HEK293 (cell line): ENCODE data around the gene WNK4.

Source experiments
- BCL11A ChIP-seq: fragments of 450-650 bp; formaldehyde crosslinking; IDR thresholded peaks from 2 replicates; pipeline ENCODE4 v1.5.1; 2016; ENCODE audit warnings: low read depth, missing biosample characterization, missing genetic modification characterization
- EGR2 ChIP-seq: fragments of 450-650 bp; formaldehyde crosslinking; IDR thresholded peaks from 2 replicates; pipeline ENCODE4 v1.5.1; 2016; ENCODE audit warnings: low read depth, missing biosample characterization, missing genetic modification characterization
- GFI1B ChIP-seq: fragments of 450-650 bp; formaldehyde crosslinking; IDR thresholded peaks from 2 replicates; pipeline ENCODE4 v1.5.1; 2016; ENCODE audit warnings: missing biosample characterization, missing genetic modification characterization
- HOXC10 ChIP-seq: sonication (generic); formaldehyde crosslinking; IDR thresholded peaks from 2 replicates; pipeline ENCODE4 v1.8.1; 2023; ENCODE audit warnings: mild to moderate bottlenecking, missing genetic modification reagents
- MZF1 ChIP-seq: fragments of 450-650 bp; formaldehyde crosslinking; IDR thresholded peaks from 2 replicates; pipeline ENCODE4 v1.5.1; 2017; ENCODE audit warnings: missing biosample characterization, missing genetic modification characterization, borderline replicate concordance
- WT1 ChIP-seq: fragments of 450-650 bp; formaldehyde crosslinking; IDR thresholded peaks from 2 replicates; pipeline ENCODE4 v1.5.1; 2016; ENCODE audit warnings: missing biosample characterization, missing genetic modification characterization
- ZBTB17 ChIP-seq: fragments of 450-650 bp; formaldehyde crosslinking; IDR thresholded peaks from 2 replicates; pipeline ENCODE4 v1.5.1; 2016; ENCODE audit warnings: missing biosample characterization, missing genetic modification characterization
- ZBTB8A ChIP-seq: fragments of 450-650 bp; formaldehyde crosslinking; IDR thresholded peaks from 2 replicates; pipeline ENCODE4 v1.5.1; 2016; ENCODE audit warnings: missing biosample characterization, missing genetic modification characterization
- ZFP37 ChIP-seq: fragments of 450-650 bp; formaldehyde crosslinking; IDR thresholded peaks from 2 replicates; pipeline ENCODE4 v1.5.1; 2016; ENCODE audit warnings: missing biosample characterization, missing genetic modification characterization
- ZNF112 ChIP-seq: fragments of 450-650 bp; formaldehyde crosslinking; IDR thresholded peaks from 2 replicates; pipeline ENCODE4 v1.5.0; 2017; ENCODE audit warnings: missing biosample characterization, missing genetic modification characterization
- ZNF121 ChIP-seq: fragments of 450-650 bp; formaldehyde crosslinking; IDR thresholded peaks from 2 replicates; pipeline ENCODE4 v1.5.1; 2016; ENCODE audit warnings: missing biosample characterization, missing genetic modification characterization
- ZNF23 ChIP-seq: fragments of 450-650 bp; formaldehyde crosslinking; IDR thresholded peaks from 2 replicates; pipeline ENCODE4 v1.5.1; 2016; ENCODE audit warnings: missing biosample characterization, missing genetic modification characterization, borderline replicate concordance
- ZNF311 ChIP-seq: fragments of 450-650 bp; formaldehyde crosslinking; IDR thresholded peaks from 2 replicates; pipeline ENCODE4 v1.5.1; 2017; ENCODE audit warnings: missing biosample characterization, missing genetic modification characterization, borderline replicate concordance
- ZNF341 ChIP-seq: fragments of 450-650 bp; formaldehyde crosslinking; IDR thresholded peaks from 2 replicates; pipeline ENCODE4; 2016; ENCODE audit warnings: low read depth, missing biosample characterization, missing genetic modification characterization
- ZNF48 ChIP-seq: fragments of 450-650 bp; formaldehyde crosslinking; IDR thresholded peaks from 2 replicates; pipeline ENCODE4 v1.5.1; 2016; ENCODE audit warnings: missing biosample characterization, missing genetic modification characterization
- ZNF510 ChIP-seq: fragments of 450-650 bp; formaldehyde crosslinking; IDR thresholded peaks from 2 replicates; pipeline ENCODE4 v1.5.1; 2018; ENCODE audit warnings: mild to moderate bottlenecking, missing genetic modification characterization, missing biosample characterization; ENCODE audit not compliant: insufficient replicate concordance
- ZNF626 ChIP-seq: fragments of 450-650 bp; sonication (Bioruptor Pico); formaldehyde crosslinking; IDR thresholded peaks from 2 replicates; pipeline ENCODE4 v1.5.1; 2018; ENCODE audit warnings: missing biosample characterization, missing genetic modification characterization, inconsistent platforms
- ZNF843 ChIP-seq: fragments of 450-650 bp; formaldehyde crosslinking; IDR thresholded peaks from 2 replicates; pipeline ENCODE4 v1.5.1; 2016; ENCODE audit warnings: missing biosample characterization, missing genetic modification characterization
- ZXDB ChIP-seq: fragments of 450-650 bp; formaldehyde crosslinking; IDR thresholded peaks from 2 replicates; pipeline ENCODE4 v1.5.1; 2016; ENCODE audit warnings: missing biosample characterization, missing genetic modification characterization
- TF ChIP-seq, protein P1 (sequence below): IDR thresholded peaks from 2 replicates; pipeline ENCODE4 v1.6.1; 2011; ENCODE audit warnings: mild to moderate bottlenecking, low read depth, low read length, borderline replicate concordance
- TF ChIP-seq, protein P2 (sequence below): fragments of 450-650 bp; formaldehyde crosslinking; optimal IDR thresholded peaks from 2 replicates; pipeline ENCODE3; 2016; ENCODE audit warnings: missing biosample characterization, mild to moderate bottlenecking, missing genetic modification characterization
- TF ChIP-seq, protein P3 (sequence below): fragments of 450-650 bp; formaldehyde crosslinking; IDR thresholded peaks from 2 replicates; pipeline ENCODE4 v1.5.1; 2016; ENCODE audit warnings: missing biosample characterization, missing genetic modification characterization
- TF ChIP-seq, protein P4 (sequence below): fragments of 450-650 bp; formaldehyde crosslinking; conservative IDR thresholded peaks from 2 replicates; pipeline ENCODE4 v1.5.1; 2016; ENCODE audit warnings: low read depth, missing biosample characterization, missing genetic modification characterization
- TF ChIP-seq, protein P5 (sequence below): fragments of 450-650 bp; formaldehyde crosslinking; conservative IDR thresholded peaks from 2 replicates; pipeline ENCODE4 v1.5.1; 2016; ENCODE audit warnings: low read depth, missing biosample characterization, missing genetic modification characterization

The WNK4 gene

DNA sequence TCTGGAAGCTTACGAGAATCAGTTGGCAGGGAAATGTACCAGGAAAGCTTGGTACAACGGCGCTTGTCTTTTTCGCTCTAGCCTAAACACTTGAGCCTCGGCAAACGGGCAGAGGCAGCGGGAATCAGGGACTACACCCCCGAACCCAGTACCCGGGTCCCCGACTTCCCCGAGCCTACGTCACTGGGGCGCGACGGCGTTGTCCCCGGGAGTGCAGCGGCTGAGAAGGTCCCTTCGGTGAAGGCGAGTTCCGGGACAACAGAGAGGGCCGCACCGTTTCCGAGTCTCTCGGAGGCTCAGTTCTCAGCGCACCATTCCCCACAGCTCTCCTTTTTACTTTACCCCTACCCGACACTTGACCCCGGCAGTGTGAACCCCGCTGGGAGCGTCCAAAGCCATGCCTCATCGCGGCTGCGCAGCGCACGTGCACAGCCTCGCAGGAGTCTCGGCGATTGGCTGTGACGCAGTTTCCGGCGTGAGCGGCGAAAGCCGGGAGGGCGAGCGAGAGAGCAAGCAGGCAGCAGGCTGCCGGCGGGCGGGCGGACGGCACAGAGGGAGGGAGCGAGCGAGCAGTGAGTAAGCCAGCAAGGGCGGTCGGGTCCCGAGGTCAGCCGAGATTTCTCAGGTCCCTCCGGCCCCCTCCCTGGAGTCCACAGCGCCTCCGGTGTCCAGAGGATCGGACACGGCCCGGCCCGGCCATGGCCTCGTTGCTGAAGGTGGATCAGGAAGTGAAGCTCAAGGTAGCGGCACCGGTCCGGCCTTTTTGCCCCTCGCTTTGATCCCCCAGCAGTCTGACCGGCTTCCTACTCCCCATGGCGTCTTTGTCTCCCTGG, 52.7 kb downstream of the WNK4 start, which contains the start of gene PSME3 (continued):
- no peak for TF ChIP-seq MZF1 (tag by site-specific recombination)
- TF ChIP-seq ZFP37 (tag by site-specific recombination): 0 out of 2 replicates have a peak, but pooled peaks have one; percentile 67
- no peak; the same call in 1 of the 2 replicates for TF ChIP-seq ZNF121 (tag by site-specific recombination)
- peak; percentile 28; the same call in 1 of the 2 replicates for TF ChIP-seq WT1 (tag by site-specific recombination)
- 0 out of 2 replicates have a peak, but pooled peaks have one; percentile 23 for TF ChIP-seq GFI1B (tag by site-specific recombination)
- no peak for TF ChIP-seq ZNF311 (tag by site-specific recombination)
- TF ChIP-seq, protein P1, sequence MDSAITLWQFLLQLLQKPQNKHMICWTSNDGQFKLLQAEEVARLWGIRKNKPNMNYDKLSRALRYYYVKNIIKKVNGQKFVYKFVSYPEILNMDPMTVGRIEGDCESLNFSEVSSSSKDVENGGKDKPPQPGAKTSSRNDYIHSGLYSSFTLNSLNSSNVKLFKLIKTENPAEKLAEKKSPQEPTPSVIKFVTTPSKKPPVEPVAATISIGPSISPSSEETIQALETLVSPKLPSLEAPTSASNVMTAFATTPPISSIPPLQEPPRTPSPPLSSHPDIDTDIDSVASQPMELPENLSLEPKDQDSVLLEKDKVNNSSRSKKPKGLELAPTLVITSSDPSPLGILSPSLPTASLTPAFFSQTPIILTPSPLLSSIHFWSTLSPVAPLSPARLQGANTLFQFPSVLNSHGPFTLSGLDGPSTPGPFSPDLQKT: no peak; the same call in 1 of the 2 replicates
- TF ChIP-seq ZXDB: peak; percentile 89
- TF ChIP-seq, protein P2, sequence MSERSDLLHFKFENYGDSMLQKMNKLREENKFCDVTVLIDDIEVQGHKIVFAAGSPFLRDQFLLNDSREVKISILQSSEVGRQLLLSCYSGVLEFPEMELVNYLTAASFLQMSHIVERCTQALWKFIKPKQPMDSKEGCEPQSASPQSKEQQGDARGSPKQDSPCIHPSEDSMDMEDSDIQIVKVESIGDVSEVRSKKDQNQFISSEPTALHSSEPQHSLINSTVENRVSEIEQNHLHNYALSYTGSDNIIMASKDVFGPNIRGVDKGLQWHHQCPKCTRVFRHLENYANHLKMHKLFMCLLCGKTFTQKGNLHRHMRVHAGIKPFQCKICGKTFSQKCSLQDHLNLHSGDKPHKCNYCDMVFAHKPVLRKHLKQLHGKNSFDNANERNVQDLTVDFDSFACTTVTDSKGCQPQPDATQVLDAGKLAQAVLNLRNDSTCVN (tag by site-specific recombination): peak; percentile 96
- TF ChIP-seq ZNF112 (tag by site-specific recombination): no peak
- TF ChIP-seq, protein P3, sequence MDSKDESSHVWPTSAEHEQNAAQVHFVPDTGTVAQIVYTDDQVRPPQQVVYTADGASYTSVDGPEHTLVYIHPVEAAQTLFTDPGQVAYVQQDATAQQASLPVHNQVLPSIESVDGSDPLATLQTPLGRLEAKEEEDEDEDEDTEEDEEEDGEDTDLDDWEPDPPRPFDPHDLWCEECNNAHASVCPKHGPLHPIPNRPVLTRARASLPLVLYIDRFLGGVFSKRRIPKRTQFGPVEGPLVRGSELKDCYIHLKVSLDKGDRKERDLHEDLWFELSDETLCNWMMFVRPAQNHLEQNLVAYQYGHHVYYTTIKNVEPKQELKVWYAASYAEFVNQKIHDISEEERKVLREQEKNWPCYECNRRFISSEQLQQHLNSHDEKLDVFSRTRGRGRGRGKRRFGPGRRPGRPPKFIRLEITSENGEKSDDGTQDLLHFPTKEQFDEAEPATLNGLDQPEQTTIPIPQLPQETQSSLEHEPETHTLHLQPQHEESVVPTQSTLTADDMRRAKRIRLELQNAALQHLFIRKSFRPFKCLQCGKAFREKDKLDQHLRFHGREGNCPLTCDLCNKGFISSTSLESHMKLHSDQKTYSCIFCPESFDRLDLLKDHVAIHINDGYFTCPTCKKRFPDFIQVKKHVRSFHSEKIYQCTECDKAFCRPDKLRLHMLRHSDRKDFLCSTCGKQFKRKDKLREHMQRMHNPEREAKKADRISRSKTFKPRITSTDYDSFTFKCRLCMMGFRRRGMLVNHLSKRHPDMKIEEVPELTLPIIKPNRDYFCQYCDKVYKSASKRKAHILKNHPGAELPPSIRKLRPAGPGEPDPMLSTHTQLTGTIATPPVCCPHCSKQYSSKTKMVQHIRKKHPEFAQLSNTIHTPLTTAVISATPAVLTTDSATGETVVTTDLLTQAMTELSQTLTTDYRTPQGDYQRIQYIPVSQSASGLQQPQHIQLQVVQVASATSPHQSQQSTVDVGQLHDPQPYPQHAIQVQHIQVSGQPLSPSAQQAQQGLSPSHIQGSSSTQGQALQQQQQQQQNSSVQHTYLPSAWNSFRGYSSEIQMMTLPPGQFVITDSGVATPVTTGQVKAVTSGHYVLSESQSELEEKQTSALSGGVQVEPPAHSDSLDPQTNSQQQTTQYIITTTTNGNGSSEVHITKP (tag by site-specific recombination): peak; percentile 97
- TF ChIP-seq ZNF48 (tag by site-specific recombination): no peak
- TF ChIP-seq ZNF341 (tag by site-specific recombination): peak; percentile 78
- TF ChIP-seq ZNF510 (tag by site-specific recombination): no peak
- no peak for TF ChIP-seq ZNF626 (tag by site-specific recombination)
- peak; percentile 99 for TF ChIP-seq ZBTB17 (tag by site-specific recombination)
- peak; percentile 32 for TF ChIP-seq ZBTB8A (tag by site-specific recombination)
- peak; percentile 70 for TF ChIP-seq ZNF843 (tag by site-specific recombination)
- no peak for TF ChIP-seq EGR2 (tag by site-specific recombination)
- TF ChIP-seq, protein P4, sequence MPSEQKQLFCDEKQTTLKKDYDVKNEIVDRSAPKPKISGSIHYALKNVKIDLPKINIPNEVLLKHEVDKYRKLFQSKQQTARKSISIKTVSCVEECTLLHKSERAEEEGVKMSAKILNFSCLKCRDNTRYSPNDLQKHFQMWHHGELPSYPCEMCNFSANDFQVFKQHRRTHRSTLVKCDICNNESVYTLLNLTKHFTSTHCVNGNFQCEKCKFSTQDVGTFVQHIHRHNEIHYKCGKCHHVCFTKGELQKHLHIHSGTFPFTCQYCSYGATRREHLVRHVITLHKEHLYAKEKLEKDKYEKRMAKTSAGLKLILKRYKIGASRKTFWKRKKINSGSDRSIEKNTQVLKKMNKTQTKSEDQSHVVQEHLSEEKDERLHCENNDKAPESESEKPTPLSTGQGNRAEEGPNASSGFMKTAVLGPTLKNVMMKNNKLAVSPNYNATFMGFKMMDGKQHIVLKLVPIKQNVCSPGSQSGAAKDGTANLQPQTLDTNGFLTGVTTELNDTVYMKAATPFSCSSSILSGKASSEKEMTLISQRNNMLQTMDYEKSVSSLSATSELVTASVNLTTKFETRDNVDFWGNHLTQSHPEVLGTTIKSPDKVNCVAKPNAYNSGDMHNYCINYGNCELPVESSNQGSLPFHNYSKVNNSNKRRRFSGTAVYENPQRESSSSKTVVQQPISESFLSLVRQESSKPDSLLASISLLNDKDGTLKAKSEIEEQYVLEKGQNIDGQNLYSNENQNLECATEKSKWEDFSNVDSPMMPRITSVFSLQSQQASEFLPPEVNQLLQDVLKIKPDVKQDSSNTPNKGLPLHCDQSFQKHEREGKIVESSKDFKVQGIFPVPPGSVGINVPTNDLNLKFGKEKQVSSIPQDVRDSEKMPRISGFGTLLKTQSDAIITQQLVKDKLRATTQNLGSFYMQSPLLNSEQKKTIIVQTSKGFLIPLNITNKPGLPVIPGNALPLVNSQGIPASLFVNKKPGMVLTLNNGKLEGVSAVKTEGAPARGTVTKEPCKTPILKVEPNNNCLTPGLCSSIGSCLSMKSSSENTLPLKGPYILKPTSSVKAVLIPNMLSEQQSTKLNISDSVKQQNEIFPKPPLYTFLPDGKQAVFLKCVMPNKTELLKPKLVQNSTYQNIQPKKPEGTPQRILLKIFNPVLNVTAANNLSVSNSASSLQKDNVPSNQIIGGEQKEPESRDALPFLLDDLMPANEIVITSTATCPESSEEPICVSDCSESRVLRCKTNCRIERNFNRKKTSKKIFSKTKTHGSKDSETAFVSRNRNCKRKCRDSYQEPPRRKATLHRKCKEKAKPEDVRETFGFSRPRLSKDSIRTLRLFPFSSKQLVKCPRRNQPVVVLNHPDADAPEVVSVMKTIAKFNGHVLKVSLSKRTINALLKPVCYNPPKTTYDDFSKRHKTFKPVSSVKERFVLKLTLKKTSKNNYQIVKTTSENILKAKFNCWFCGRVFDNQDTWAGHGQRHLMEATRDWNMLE (tag by site-specific recombination): peak; percentile 65; the same call in 1 of the 2 replicates
- no peak for TF ChIP-seq BCL11A (tag by site-specific recombination)
- TF ChIP-seq, protein P5, sequence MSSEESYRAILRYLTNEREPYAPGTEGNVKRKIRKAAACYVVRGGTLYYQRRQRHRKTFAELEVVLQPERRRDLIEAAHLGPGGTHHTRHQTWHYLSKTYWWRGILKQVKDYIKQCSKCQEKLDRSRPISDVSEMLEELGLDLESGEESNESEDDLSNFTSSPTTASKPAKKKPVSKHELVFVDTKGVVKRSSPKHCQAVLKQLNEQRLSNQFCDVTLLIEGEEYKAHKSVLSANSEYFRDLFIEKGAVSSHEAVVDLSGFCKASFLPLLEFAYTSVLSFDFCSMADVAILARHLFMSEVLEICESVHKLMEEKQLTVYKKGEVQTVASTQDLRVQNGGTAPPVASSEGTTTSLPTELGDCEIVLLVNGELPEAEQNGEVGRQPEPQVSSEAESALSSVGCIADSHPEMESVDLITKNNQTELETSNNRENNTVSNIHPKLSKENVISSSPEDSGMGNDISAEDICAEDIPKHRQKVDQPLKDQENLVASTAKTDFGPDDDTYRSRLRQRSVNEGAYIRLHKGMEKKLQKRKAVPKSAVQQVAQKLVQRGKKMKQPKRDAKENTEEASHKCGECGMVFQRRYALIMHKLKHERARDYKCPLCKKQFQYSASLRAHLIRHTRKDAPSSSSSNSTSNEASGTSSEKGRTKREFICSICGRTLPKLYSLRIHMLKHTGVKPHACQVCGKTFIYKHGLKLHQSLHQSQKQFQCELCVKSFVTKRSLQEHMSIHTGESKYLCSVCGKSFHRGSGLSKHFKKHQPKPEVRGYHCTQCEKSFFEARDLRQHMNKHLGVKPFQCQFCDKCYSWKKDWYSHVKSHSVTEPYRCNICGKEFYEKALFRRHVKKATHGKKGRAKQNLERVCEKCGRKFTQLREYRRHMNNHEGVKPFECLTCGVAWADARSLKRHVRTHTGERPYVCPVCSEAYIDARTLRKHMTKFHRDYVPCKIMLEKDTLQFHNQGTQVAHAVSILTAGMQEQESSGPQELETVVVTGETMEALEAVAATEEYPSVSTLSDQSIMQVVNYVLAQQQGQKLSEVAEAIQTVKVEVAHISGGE: peak; percentile 98
- 0 out of 2 replicates have a peak, but pooled peaks have one; percentile 94 for TF ChIP-seq HOXC10
- TF ChIP-seq ZNF23 (tag by site-specific recombination): no peak
